SK-N-SH treated with all-trans-retinoic acid at 6 μM for 48 hours (cell line): ENCODE measurements around the gene RNF175.

Source experiments
- ARNTL ChIP-seq: fragments of 450-650 bp; formaldehyde crosslinking; IDR thresholded peaks from 2 replicates; pipeline ENCODE4 v1.5.0; 2020; ENCODE audit warnings: low read depth, mild to moderate bottlenecking, moderate library complexity, borderline replicate concordance
- CREB5 ChIP-seq: fragments of 250-450 bp; sonication (Bioruptor Pico); IDR thresholded peaks from 2 replicates; pipeline ENCODE4 v1.5.1; 2020; ENCODE audit warnings: low read depth, mild to moderate bottlenecking, moderate library complexity
- CSDC2 ChIP-seq: fragments of 250-450 bp; sonication (Bioruptor Pico); IDR thresholded peaks from 2 replicates; pipeline ENCODE4 v1.5.0; 2020; ENCODE audit warnings: mild to moderate bottlenecking, moderate library complexity
- GLIS3 ChIP-seq: fragments of 250-450 bp; sonication (Bioruptor Pico); IDR thresholded peaks from 2 replicates; pipeline ENCODE4 v1.5.0; 2020; ENCODE audit warnings: mild to moderate bottlenecking, moderate library complexity
- PATZ1 ChIP-seq: fragments of 250-450 bp; sonication (Bioruptor Pico); IDR thresholded peaks from 2 replicates; pipeline ENCODE4 v1.8.0; 2020; ENCODE audit warnings: mild to moderate bottlenecking, moderate library complexity, borderline replicate concordance
- POU6F1 ChIP-seq: fragments of 250-450 bp; sonication (Bioruptor Pico); IDR thresholded peaks from 2 replicates; pipeline ENCODE4 v1.8.0; 2021; ENCODE audit warnings: low read depth, mild to moderate bottlenecking, moderate library complexity, borderline replicate concordance
- PPARA ChIP-seq: fragments of 250-450 bp; sonication (Bioruptor Pico); IDR thresholded peaks from 2 replicates; pipeline ENCODE4 v1.5.0; 2020; ENCODE audit warnings: mild to moderate bottlenecking, borderline replicate concordance
- RARB ChIP-seq: fragments of 250-450 bp; sonication (Bioruptor Pico); IDR thresholded peaks from 2 replicates; pipeline ENCODE4 v1.8.0; 2021; ENCODE audit warnings: mild to moderate bottlenecking, moderate library complexity
- TOX ChIP-seq: fragments of 250-450 bp; sonication (Bioruptor Pico); IDR thresholded peaks from 2 replicates; pipeline ENCODE4 v1.8.0; 2021; ENCODE audit warnings: mild to moderate bottlenecking, moderate library complexity, borderline replicate concordance
- TSHZ2 ChIP-seq: fragments of 250-450 bp; sonication (Bioruptor Pico); IDR thresholded peaks from 2 replicates; pipeline ENCODE4 v1.5.0; 2020; ENCODE audit warnings: mild to moderate bottlenecking, moderate library complexity
- ZC3H10 ChIP-seq: fragments of 250-450 bp; sonication (Bioruptor Pico); IDR thresholded peaks from 2 replicates; pipeline ENCODE4 v1.5.1; 2021; ENCODE audit warnings: mild to moderate bottlenecking, moderate library complexity
- ZFP3 ChIP-seq: fragments of 250-450 bp; sonication (Bioruptor Pico); IDR thresholded peaks from 2 replicates; pipeline ENCODE4 v1.5.0; 2020; ENCODE audit warnings: mild to moderate bottlenecking, moderate library complexity
- ZFP30 ChIP-seq: fragments of 450-650 bp; formaldehyde crosslinking; IDR thresholded peaks from 2 replicates; pipeline ENCODE4 v1.5.0; 2022; ENCODE audit warnings: mild to moderate bottlenecking, moderate library complexity
- ZNF8 ChIP-seq: fragments of 450-650 bp; formaldehyde crosslinking; IDR thresholded peaks from 2 replicates; pipeline ENCODE4 v1.5.0; 2020; ENCODE audit warnings: mild to moderate bottlenecking, moderate library complexity

- TF ChIP-seq RARB (CRISPR knock-in tag) (no peak), GLIS3 (CRISPR knock-in tag) (no peak), ZFP3 (CRISPR knock-in tag) (no peak), ZFP30 (no peak), CREB5 (CRISPR knock-in tag) (no peak), PPARA (CRISPR knock-in tag) (no peak), CSDC2 (CRISPR knock-in tag) (no peak), TOX (CRISPR knock-in tag) (no peak), PATZ1 (CRISPR knock-in tag) (no peak), ARNTL (CRISPR knock-in tag) (no peak), ZNF8 (CRISPR knock-in tag) (no peak), POU6F1 (CRISPR knock-in tag) (no peak), ZC3H10 (CRISPR knock-in tag) (no peak), TSHZ2 (no peak)
These were observed 31.7 kb downstream of the RNF175 start for GRCh38 chr4:153728151-153728550.
